Heart right ventricle (tissue), 16 donors: ENCODE measurements around the gene NEDD4L. TPM values are rescaled to one million over a fixed set of nuclear protein-coding genes. Genes with fewer than 3 reads are reported as not detected.
A peak's percentile ranks its signal among the peaks of the same experiment; 100 is the strongest.

ENCODE experiments used
- ATAC-seq, 8 donors: fragments of 200-7000 bp; cut with Tn5 transposase; one replicate each; pipeline ENCODE4 v1.9.1; 2020; ENCODE audit warnings: mild to moderate bottlenecking in 8 of 8, moderate library complexity in 8 of 8, moderate number of reproducible peaks in 1 of 8
- DNase-seq, 2 donors: peaks; one replicate each; pipeline ENCODE4 v3.0.0-alpha.2; 2020
- H3K27ac ChIP-seq, 10 donors: fragments of 200-600 bp; sonication (generic) in 2 of 10; one replicate each; pipeline versions ENCODE4 v1.5.0 to v1.8.0; 2020 to 2022; ENCODE audit warnings: mild to moderate bottlenecking in 3 of 10
- H3K27me3 ChIP-seq, 7 donors: fragments of 200-600 bp; one replicate each; pipeline ENCODE4 v1.8.0; 2021 to 2022; ENCODE audit warnings: mild to moderate bottlenecking in 2 of 7
- H3K36me3 ChIP-seq, 9 donors: fragments of 200-600 bp; sonication (generic) in 1 of 9; one replicate each; pipeline versions ENCODE4 v1.5.0 to v1.8.0; 2020 to 2022; ENCODE audit warnings: mild to moderate bottlenecking in 2 of 9
- H3K4me1 ChIP-seq, 9 donors: fragments of 200-600 bp; sonication (generic) in 1 of 9; one replicate each; pipeline versions ENCODE4 v1.5.0 to v1.8.0; 2020 to 2022; ENCODE audit warnings: mild to moderate bottlenecking in 4 of 9
- H3K4me3 ChIP-seq, 10 donors: fragments of 200-600 bp; sonication (generic) in 2 of 10; one replicate each; pipeline versions ENCODE4 v1.5.0 to v1.8.0; 2020 to 2022; ENCODE audit warnings: mild to moderate bottlenecking in 7 of 10, moderate library complexity in 2 of 10
- H3K9me3 ChIP-seq, 11 donors: fragments of 200-600 bp in 10 of 11; sonication (generic) in 2 of 11; one replicate each; pipeline versions ENCODE4 v1.5.0 to v1.8.0; 2013 to 2022; ENCODE audit warnings: mild to moderate bottlenecking in 2 of 11, control low read depth in 1 of 11, moderate library complexity in 1 of 11
- WGBS, 2 donors: extraction: QIAGEN DNeasy Blood & Tissue Kit; methylation state at CpG; one replicate each; pipeline ENCODE4 v1.1.7; 2013; ENCODE audit warnings: inconsistent platforms in 1 of 2; 5-methylcytosine and 5-hydroxymethylcytosine counted together
- intact Hi-C, 10 donors: fragments of 100-400 bp; cut with DNase I; formaldehyde crosslinking; loops; one replicate each; pipeline versions ENCODE4 v1.11.1 to v1.14.2; 2022
- polyA plus RNA-seq, 2 donors: library from polyadenylated mRNA; stranded (reverse); fragments of 200-250 nt; gene quantifications; one replicate each; pipeline ENCODE4 v1.2.3, GENCODE V29; 2013
- total RNA-seq, 10 donors: library from RNA; stranded (reverse); fragmentation: NEBNext Ultra II Directional in 3 of 10; extraction: Animal tissue kit (Norgen Biotek cat#: 25700) in 3 of 10; gene quantifications; one replicate each; pipeline versions ENCODE4 v1.2.1 to v1.2.4, GENCODE V29; 2021 to 2023
- TF ChIP-seq, protein P1 (sequence below), 9 donors: fragments of 200-600 bp; sonication (generic) in 2 of 9; IDR thresholded peaks; one replicate each; pipeline versions ENCODE4 v1.5.0 to v1.8.0; 2021 to 2022; ENCODE audit warnings: antibody characterized with exemption in 9 of 9, mild to moderate bottlenecking in 5 of 9, moderate library complexity in 1 of 9
- donor health status: Arrhythmogenic right ventricular cardiomyopathy.
- donor health status: ischemic (EF 13 %, LVEDD 7.1; RV severe dilation, severe dysfunction).
- donor health status: healthy with polysubstance abuse.
- donor health status: DM: no; HTN: yes; CAD: no.
- donor health status: DM: no; HTN: no; CAD: no.
- donor health status: ischemic (EF 25% LVEDD 6.9; RV normal size, moderate dysfunction).
- donor health status: ischemic (EF 25% LVEDD 5.7; RV mildly dilated, moderate dysfunction).
- donor health status: healthy.
- donor health status: DM: yes; HTN: yes; CAD: no.
- donor health status: Ischemic cardiomyopathy.
- donor health status: ischemic (EF 35%, LVEDD 5.7; RV mildly dilated, moderate dysfunction).
- donor health status: nonischemic (EF 11% LVEDD 7.7; RV severe dilation, severe dysfunction).
- donor health status: DM: yes; HTN: yes; CAD: no.
- donor health status: PGD.
- donor health status: ischemic (EF 29% LVEDD 5.4; RV normal size, mild dysfunction).
- donor health status: nonischemic (EF 23%, LVEDD 6.1; RV moderate dilation, normal function).

The NEDD4L gene
- total and polyA plus RNA-seq, 12 donors, result 9.6 to 67.1 (median 49.4) TPM

DNA sequence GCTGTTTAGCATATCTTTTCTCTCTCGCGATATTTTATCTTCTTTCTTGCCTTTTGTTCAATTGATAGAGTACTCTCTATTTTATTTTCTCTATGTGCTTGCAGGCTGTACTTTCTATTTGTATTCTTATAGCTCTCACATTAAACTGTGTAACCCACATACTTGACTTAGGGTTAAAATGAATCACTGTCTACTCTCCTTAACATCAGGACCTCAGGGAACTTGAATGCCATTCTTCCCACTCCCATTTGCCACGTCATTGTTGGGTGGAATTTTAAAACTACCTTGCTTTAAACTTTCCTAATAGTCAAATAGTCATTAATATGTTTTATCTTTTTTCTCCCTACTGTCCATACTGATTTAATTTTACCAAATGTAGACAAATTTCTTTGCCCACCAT, 315.2 kb downstream of the NEDD4L start:
- Histone ChIP-seq H3K27me3 (no peaks in the 10 kb centered on the region), H3K9me3 (no peaks in the 10 kb centered on the region), H3K27ac (no peak overlapping the region), H3K4me3 (no peak overlapping the region), H3K4me1 (peaks cover 0 to 23% (median 3%) of the 10 kb centered on the region in 9 donors), H3K36me3 (peaks cover 0 to 49% (median 0%) of the 10 kb centered on the region in 9 donors)
- intact Hi-C loops, result no loop called here
- WGBS, 2 donors, result 97 to 99% methylated on average over 3 of the region's 3 CpGs
- no peak for ATAC-seq
- DNase-seq, result no peak
- TF ChIP-seq, protein P1, sequence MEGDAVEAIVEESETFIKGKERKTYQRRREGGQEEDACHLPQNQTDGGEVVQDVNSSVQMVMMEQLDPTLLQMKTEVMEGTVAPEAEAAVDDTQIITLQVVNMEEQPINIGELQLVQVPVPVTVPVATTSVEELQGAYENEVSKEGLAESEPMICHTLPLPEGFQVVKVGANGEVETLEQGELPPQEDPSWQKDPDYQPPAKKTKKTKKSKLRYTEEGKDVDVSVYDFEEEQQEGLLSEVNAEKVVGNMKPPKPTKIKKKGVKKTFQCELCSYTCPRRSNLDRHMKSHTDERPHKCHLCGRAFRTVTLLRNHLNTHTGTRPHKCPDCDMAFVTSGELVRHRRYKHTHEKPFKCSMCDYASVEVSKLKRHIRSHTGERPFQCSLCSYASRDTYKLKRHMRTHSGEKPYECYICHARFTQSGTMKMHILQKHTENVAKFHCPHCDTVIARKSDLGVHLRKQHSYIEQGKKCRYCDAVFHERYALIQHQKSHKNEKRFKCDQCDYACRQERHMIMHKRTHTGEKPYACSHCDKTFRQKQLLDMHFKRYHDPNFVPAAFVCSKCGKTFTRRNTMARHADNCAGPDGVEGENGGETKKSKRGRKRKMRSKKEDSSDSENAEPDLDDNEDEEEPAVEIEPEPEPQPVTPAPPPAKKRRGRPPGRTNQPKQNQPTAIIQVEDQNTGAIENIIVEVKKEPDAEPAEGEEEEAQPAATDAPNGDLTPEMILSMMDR (IDR thresholded peaks at IDR 0.05), result no peak

DNA sequence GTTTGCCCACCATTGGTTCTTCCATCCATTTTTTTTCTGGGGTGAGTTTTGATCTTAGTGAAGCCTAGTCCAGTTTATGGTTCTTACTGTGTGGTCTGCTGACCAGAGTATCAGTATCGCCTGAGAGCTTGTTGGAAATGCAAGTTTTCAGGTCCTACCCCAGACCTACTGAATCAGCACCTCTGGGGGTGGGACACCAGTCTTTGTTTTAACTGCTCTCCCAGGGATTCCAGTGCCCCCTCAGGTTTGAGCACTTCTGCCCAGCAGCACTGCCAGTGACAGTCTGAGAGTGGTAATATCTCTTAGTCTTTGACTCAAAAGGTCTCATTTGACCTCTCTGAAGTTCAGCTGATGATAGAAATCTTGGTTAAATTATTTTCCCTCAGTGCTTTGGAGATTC, 315.6 kb downstream of the NEDD4L start:
- DNase-seq (no peak), ATAC-seq (no peak)
- peaks cover 0 to 49% (median 1%) of the 10 kb centered on the region in 9 donors for H3K36me3 ChIP-seq
- H3K9me3 ChIP-seq, result no peaks in the 10 kb centered on the region
- TF ChIP-seq, protein P1 (IDR thresholded peaks at IDR 0.05), result no peak
- no peaks in the 10 kb centered on the region for H3K27me3 ChIP-seq
- H3K27ac ChIP-seq, result no peak overlapping the region
- no peak overlapping the region for H3K4me3 ChIP-seq
- peaks cover 0 to 23% (median 3%) of the 10 kb centered on the region in 9 donors for H3K4me1 ChIP-seq
- intact Hi-C loops, result no loop called here
- WGBS, 2 donors, result 98 to 100% methylated on average over 1 of the region's 1 CpG

DNA sequence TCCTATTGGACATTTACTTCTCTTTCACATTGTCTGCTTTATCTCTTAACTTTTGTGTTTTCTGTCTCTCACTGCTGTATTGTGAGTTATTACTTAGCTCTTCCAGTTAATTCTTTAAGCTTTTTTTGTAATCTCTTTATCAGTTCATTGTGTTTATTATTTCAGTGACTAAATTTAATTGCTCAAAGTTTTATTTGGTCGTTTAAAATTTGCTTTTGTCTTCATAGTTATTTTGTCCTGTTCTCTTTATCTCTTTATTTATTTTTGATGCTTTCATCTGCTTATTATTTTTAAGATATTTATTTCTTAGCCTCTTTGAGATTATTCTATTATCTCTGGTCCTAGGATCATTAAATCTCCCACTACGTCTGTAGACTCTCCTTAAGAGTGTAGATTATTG, 316.3 kb downstream of the NEDD4L start:
- Histone ChIP-seq H3K27me3 (no peaks in the 10 kb centered on the region), H3K36me3 (peaks cover 0 to 54% (median 8%) of the 10 kb centered on the region in 9 donors), H3K4me1 (peaks cover 0 to 23% (median 3%) of the 10 kb centered on the region in 9 donors), H3K4me3 (no peak overlapping the region), H3K27ac (no peak overlapping the region), H3K9me3 (no peaks in the 10 kb centered on the region)
- intact Hi-C loops, result no loop called here
- WGBS, 2 donors, result 67 to 71% methylated on average over 2 of the region's 2 CpGs
- TF ChIP-seq, protein P1 (IDR thresholded peaks at IDR 0.05), result no peak
- no peak for DNase-seq
- no peak for ATAC-seq

DNA sequence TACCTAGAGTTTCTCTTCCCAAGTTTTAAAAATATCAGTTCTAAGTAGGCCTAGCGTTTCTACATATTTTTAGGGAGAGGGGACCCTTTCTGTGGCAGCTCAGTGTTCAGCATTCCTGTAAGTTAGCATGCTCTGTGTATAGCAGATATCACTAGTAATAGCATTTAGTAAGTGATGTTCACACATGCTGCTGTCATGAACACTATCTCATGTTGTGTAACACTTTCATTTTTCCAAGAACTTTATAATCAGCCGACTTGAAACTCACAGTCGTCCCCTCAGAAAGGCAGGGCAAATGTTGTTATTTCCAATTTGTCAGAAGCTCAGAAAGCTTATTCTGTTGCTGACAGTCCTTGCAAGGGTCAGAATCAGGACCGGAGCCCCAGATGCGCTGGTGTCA, 317.2 kb downstream of the NEDD4L start:
- intact Hi-C loops, result no loop called here
- TF ChIP-seq, protein P1 (IDR thresholded peaks at IDR 0.05), result no peak
- WGBS, 2 donors, result 41 to 60% methylated on average over 5 of the region's 5 CpGs
- H3K4me3 ChIP-seq, result peak overlapping the region in 4 of 10 donors; percentile 1 to 22 (median 9)
- no peak for DNase-seq
- peak in 6 of 8 donors; percentile 34 to 58 (median 50) for ATAC-seq
- H3K27me3 ChIP-seq, result no peaks in the 10 kb centered on the region
- H3K4me1 ChIP-seq, result peaks cover 0 to 23% (median 3%) of the 10 kb centered on the region in 9 donors
- H3K27ac ChIP-seq, result peak overlapping the region in 4 of 10 donors; percentile 16 to 74 (median 32)
- peaks cover 0 to 57% (median 10%) of the 10 kb centered on the region in 9 donors for H3K36me3 ChIP-seq
- no peaks in the 10 kb centered on the region for H3K9me3 ChIP-seq
